Hindlimb muscle (tissue), 1 donor: ENCODE data around the gene OGFR. TPM values are rescaled to one million over a fixed set of nuclear protein-coding genes. Genes with fewer than 3 reads are reported as not detected.

Source experiments
- DNase-seq: peaks from one replicate; pipeline ENCODE4 v3.0.0-alpha.2; 2013
- polyA plus RNA-seq: library from polyadenylated mRNA; unstranded; fragments of 120-200 nt; gene quantifications from one replicate; pipeline ENCODE4 v1.2.1, GENCODE V29; 2013; ENCODE audit not compliant: insufficient read length

OGFR gene
- polyA plus RNA-seq, 1 donor: 21.9 TPM

DNA sequence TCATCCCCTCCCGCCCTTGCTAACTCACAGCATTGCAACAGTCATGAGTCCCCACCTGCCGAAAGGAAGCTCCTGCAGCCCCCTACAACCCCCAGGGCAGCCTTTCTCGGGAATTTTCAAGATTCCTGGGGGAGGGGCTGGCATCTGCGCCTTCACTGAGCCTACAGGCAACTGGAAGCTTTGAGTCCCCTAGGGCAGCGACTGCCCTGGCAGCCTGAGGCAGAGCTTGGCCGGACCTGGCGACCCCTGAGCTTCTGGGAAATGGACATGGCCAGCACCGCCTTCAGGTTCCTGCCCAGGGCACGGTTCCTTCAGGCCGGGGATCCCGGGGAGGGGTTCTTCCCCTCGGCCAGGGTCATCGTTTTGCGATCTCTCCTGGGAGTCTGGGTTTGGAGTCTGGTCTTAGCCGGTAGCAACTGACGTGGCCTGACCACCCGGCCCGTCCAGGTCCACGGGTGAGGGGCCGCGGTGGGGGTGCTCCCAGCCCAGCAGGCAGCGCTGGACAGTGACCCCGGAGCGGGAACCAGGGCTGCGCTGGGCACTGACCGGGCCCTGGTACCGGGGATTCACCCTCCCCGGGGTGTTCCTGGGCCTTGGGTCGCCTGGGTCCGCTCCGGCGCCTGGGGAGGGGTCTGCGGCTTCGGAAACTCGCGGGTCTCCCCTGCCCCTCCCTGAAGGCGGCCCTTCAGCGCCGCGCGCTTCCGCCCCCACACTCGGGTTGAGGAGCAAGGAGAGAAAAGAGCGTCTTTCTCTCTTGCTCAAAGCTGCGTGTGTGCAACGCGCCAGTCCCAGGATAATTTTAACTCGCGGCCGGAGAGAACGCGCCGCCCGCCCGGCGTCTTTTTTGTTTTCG, 11.6 kb downstream of the OGFR start:
- no peak for DNase-seq

DNA sequence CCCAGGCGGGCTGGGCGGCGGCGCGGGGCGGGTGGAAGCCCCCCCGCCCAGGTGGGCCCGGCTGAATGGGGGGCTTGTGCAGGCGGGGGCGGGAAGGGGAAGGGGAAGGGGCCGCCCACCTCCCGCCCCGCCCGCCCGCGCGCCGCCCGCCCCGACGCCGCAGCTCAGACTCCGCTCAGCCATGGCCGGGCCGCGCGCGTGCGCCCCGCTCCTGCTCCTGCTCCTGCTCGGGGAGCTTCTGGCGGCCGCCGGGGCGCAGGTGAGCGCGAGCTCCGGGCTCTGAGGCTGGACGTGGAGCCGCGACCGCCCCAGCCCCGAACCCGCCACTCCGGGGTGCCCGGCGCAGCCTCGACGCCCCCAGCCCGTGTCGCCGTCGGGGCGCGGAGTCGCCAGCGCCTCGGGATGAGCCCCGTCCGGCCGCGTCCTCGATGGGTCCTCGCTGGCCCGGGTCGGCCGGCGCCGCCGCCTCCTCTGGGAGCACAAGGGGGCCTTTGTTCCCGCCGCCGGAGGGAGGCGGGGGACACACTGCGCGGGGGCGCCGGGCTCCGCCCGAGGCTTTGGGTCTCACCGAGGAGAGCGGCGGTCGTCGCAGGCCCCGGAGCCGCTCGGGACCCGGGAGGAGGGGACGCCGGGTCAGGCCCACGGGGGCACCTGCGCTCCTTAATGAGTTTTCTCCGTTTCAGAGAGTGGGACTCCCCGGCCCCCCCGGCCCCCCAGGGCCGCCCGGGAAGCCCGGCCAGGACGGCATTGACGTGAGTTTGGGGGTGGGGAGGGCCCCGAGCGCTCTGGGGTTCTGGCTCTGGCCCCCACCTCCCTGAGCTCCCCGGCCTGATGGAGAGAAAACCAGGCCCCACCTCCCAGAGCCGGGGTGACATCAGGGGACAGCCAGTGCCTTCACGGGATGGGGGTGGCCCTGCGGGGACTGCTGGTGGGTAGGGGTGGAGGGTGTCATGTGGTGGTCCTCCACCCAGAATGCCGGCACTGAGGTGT, 12.5 kb downstream of the OGFR start, which contains the start of gene COL9A3:
TSS of gene COL9A3 (plus strand) at position 167 of the 990 bp plus-strand sequence. CDS start at position 182, 15 bp downstream.
- DNase-seq: no peak

DNA sequence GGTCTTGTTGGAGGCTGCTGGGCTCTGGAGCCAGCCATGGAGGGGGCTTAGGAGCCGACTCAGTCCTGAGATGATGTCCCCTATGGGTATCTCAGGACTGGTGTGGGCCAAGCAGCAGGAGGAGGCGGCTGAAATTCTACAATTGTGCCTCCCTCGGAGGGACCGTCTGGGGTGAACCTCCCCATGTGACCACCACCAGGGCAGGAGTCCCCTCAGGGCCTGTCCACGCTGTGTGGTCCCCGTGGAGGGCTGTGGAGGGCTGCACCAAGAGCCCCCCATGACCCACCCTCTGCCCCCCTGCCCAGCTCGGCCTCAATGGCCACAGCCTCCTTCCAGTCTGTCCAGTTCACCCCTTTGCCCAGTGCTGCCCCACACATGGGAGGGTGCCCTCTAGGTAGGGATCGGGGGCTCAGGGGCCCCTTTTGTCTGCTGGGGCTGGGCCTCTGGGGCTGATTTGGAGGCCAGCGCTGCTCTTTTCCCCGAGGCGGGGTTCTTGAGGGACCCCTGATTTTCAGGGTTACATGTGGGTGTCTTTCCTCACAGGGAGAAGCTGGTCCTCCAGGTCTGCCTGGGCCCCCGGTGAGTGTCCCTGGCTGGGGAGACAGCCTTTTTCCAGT, 13.4 kb downstream of the OGFR start:
- DNase-seq: no peak

DNA sequence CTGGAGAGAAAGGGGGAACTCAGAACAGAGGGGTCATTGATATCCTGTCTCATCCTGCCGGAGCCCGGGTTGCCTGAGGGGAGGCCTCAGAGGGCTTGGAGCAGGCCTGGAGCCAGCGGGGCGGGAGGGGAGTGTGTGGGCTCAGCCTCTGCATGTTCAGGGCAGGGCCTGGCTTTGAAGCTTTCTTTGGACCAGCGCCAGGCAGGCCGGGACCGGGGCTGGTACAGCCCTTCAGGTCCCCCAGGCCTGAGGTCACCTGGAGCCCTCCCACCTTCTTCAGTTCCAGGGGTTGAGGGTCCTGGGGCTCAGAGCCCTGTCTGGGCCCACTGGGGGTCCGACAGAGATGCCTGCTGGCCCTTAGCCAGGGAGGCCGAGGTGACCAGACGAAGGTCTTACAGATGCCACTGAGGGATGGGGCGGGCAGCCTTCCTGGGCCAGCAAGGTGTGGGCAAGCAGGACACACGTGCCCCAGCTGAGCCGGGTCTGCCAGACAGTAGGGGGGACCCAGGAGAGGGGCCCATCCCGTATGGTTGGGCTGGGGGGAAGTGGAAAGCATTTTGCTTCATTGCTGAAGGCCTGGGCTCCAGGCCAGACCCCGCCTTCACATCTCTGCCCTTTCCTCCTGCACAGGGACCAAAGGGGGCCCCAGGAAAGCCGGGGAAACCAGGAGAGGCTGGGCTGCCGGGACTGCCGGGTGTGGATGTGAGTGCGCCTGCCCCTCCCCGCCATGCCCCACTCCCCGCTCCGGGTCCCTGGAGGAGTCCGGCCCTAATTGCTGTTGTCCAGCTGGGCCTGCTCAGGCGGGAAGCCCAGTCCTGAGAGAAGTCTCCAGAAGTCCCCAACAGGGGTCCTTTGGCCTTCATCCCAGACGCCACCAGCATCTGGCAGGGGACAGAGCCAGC, 14.2 kb downstream of the OGFR start:
- peak; percentile 80 for DNase-seq

DNA sequence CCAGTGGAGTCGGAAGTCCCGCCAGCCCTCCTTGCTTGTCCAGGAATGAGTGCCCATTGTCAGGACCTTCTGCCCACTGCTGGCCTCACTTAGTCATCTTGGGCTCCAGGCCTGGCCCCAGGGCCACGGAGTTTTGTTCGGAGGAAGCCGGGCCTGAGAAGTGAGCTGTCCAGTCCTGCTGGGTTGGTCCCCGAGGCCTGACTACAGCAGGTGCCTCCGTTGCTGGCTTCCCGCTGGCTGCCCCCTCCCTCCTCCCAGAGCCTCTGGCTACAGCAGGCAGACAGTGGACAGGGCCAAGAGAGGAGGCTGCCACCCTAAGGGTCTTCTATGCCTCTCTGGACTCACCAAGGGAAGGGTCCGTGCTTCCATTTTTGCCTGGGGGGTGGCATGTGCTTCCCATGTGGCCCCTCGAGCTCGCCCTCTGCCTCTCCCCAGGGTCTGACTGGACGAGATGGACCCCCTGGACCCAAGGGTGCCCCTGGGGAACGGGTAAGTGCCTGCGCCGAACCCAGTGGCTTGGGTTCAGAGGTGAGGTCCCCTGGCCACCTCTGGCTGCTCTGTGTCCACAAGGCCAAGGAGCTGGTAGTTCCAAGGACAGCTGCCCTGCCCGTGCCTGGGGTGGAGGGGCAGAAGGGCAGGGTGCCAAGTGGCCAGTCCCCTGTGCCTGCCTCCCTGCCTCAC, 15.0 kb downstream of the OGFR start:
- no peak for DNase-seq

DNA sequence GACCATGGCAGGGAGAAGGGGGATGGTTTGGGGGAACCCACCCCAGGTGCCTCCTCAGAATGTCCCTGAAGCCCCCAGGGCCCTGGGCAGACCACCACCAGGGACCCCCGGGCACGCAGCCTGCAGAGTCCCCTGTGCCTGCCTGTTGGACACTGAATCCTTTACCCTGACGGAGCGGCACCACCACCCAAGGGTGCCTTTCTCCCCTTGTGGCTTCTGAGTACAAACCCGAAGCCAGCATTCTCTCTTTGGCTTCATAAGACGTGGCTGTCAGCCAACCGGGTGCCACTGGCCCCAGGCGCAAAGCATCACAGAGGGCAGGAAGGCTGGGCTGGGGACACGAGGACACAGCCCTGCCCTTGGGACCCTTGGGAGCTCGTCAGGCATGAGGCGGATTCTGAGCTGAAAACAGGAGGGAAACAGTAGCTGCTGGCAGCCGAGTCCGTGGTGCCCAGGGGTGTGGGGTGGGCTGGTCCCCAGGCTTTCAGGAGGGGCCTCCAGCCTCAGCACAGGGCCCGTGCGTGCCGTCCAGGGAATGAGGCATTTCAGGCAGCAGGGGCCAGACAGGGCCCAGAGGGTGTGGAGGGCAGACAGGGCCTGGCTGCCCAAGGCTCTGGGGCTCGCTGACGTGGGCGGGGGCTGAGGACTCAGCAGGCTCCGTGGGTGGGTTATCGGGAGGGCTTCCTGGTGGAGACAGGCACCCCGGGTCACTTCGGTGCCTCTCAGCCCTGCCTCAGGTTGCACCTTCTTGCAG, 15.8 kb downstream of the OGFR start:
- no peak for DNase-seq

DNA sequence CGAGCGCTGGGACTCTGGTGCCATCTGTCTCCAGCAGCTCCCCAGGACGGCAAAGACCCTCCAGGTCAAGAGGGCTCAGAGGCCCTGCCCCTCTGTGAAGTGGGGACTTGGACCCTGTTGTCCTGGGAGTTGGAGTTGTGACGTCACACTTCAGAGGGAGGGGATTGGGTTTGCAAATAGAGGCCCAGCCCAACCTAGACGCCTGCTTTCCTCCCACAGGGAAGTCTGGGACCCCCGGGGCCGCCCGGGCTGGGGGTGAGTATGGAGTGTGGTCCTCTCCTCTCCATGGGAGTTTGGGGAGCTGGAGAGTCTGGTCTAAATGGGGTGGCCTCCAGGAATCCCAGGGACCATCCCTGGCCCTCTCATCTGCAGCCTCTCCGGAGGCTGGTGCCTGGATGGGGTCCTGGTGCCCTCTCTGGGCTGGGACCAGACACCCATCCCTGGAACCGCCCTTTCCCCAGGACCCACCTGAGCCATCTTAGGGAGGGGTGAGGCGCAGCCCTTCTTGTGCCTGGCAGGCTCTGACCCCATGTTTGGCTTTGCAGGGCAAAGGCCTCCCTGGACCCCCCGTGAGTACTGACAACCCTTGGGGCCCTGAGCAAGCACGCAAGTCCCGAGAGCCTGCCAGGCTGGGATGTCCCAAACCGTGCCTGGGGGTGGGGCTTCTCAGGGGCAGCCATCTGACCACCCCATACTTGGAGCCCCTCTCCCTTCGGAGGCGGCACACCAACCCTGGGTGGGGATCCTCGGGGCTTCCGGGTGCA, 16.5 kb downstream of the OGFR start:
- DNase-seq: no peak

DNA sequence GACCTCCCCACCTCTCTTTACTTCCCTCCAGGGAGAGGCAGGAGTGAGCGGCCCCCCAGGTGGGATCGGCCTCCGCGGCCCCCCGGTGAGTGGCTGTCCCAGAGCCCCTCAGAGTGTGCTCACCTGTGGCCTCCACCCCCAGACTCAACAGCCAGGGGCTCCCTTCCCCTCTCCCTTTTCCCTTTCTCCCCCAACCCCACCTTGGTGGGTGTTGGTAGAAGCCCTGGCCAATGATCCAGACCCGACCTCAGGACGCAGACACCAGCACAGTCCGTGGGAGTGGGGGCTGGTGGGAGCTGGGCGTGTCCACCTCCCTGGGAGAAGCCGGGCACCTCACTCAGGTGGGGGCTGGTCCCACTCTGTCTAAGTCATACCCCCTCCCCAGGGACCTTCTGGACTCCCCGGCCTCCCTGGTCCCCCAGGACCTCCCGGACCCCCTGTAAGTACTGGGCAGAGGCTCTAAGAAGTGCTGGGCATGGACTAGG, 17.1 kb downstream of the OGFR start:
- DNase-seq: no peak

DNA sequence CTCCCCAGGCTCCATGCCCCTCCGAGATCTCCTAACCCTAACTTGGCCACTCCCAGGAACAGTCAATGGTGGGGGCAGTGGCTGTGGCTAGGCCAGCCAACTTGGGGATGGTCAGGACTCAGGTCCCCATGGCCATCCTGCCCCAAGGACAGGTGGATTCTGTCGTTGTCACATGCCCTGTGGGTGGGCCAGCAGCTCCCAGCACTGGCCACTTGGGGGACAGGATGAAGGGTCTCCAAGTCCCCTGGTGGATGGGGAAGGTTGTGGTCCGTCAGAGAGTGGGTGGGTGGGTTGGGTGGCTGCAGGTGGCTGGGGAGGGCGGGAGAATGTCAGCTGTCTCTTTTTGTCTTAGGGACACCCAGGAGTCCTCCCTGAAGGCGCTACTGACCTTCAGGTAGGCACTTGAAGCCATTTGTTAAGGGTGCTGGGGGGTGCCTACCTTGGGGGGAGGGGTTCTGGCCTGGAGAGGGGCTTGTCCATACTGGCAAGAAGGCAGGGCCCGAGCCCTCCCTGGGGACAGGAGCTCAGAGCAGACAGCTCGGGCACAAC, 17.7 kb downstream of the OGFR start:
- no peak for DNase-seq

DNA sequence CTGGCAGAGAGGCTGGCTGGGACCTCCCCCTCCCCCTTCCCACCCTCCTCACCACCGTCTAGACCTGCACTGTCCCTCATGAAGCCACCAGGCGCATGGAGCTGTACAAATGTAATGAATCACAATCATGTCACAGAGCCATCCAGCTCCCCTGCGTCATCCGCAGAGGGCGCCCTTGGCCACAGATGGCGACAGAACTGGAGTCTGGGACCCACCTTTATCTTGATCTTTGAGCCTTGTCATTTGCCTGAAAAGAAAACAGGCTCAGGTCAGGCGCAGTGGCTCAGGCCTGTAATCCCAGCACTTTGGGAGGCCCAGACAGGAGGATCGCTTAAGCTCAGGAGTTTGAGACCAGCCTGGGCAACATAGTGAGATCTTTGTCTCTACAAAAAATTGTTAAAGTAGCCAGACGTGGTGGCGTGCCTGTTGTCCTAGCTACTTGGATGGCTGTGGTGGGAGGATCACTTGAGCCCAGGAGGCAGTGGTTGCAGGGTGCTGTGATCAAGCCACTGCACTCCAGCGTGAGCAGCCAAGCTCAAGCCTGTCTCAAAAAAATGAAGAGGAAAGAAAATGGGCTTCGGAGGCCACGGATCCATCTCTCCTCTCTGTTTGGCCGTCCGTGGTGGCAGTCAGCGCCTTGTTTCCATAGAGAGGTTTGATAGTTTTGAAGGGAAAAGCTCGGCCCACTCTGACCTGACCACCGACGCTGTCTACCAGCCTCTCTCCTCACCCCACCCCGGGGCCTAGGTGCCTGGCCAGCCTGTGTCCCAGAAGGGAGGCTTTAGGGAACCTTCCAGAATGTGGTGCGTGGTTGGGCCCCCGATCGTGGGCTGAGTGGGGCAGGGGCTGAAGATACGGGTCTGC, 18.4 kb downstream of the OGFR start:
- no peak for DNase-seq

DNA sequence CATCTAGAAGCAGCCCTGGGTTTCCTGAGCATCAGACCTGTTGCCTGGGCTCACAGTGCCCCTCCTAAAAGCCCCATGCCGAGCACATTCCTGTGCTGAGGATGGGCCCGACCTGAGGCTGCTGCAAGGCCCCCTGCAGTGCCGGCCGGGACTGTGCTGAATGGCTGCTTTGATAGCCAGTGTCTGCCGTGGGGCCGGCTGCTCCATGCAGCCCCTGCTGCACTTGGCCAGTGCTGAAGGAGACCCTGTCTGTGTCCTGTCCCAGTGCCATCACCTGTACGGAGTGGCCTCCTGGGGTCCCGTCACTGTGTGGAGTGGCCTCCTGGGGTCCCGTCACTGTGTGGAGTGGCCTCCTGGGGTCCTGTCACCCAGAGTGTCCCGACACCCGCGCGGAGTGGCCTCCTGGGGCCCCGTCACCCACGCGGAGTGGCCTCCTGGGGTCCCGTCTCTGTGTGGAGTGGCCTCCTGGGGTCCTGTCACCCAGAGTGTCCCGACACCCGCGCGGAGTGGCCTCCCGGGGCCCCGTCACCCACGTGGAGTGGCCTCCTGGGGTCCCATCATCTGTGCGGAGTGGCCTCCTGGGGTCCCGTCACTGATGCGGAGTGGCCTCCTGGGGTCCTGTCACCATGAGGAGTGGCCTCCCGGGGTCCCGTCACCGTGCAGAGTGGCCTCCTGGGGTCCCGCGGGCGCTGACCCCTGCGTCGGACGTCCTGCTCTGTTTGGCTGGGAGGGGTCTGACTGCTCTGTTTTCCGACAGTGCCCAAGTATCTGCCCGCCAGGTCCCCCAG, 19.2 kb downstream of the OGFR start:
- no peak for DNase-seq

DNA sequence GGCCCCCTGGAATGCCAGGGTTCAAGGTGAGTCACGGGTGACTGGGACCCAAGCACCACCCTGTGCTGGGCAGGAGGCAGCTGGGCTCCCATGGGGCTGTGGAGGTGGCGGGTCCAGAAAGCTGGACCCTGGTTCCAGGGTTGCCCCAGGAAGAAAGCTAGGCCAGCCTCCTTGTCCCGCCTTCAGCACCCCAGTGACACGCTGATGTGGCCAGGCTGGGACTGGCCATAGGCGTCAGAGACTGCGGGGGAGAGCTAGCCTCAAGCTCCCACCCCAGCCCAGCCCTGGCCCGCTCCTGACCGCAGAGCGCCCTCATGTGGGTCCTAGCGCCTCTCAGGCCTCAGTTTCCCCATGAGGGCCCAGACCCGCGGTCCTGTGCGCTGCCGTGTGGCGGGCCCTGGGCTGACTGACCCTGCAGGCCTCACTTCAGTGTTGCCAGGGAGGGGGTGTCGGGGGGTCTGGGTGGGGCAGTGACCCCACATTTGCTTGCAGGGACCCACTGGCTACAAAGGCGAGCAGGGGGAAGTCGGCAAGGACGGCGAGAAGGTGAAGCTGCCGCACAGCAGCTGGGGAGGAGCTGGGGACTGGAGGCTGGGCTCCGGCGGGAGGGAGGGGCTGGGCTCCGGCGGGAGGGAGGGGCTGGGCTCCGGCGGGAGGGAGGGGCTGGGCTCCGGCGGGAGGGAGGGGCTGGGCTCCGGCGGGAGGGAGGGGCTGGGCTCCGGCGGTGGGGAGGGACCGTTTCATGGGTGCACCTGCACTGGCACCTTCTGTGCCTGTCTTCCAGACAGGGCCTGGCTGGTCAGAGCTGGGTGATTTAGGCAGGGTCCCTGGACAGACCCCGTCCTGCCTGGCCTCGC, 20.1 kb downstream of the OGFR start:
- DNase-seq: no peak

DNA sequence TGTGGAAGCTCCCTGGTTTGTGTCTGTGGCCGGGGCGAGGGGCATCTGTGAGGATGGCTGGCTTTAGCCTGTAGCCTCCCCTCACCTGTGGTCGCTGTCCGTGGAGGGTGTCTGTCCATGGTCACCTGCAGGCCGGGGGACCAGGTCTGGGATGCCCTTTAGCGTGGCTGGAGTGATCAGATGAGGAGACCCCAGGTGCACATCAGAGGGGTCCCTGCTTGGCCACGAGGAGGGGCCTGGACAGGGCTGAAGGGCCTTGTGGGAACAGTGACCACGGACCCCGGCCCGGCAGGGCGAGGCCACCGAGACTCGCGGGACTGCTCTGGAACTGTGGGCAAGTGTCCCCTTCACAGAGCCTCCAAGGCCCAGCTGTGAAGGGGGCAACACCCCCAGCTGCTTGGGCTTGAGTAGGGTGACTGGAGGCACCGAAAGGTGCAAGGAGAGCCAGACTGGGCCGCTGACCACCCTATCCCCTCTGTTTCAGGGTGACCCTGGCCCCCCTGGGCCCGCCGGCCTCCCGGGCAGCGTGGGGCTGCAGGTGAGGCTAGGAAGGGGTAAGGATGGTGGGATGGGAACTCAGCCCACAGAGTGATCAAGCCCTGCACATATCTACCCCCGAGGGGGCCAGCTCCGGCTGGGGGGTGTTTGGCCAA, 20.8 kb downstream of the OGFR start:
- no peak for DNase-seq

DNA sequence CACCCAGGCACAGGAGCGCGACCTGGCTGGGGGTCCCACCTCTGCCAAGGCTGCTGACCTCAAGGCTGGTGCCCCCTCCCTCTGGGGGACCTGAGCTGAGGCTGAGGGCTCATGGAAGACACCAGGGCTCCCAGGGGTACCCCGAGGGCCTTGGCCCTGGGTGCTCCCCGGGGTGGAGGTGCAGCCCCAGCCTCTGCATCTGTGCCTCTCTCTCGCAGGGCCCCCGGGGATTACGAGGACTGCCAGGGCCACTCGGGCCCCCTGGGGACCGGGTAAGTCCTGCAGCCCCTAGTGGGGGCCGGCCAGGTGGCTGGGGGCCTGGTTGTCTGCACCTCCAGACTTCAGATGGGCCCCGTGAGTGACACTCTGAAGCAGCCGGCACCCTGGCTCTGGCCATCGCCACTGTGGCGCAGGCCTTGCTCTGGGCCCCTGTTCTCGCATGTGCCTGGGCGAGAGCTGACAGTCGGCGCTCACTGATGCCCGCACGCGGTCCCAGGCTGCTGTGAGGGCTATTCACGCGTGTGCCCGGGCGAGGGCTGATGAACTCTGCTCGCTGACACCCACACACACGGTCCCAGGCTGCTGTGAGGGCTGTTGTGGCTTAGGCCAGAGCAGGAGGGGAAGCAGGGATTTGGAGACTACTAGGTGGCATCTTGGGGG, 21.5 kb downstream of the OGFR start:
- no peak for DNase-seq
